Karpas-422 (cell line): ENCODE measurements around the gene SARDH. TPM values are rescaled to one million over a fixed set of nuclear protein-coding genes. Genes with fewer than 3 reads are reported as not detected.
"Not testable (repeated sequence)": the region's sequence is repeated elsewhere in the genome, so short reads cannot be mapped to it uniquely, and the experiment has no call there.

Experiments
- DNase-seq: peaks from one replicate; pipeline ENCODE4 v3.0.0-alpha.2; 2015
- H2AFZ ChIP-seq: fragments of 200-600 bp; sonication (generic); 2 replicates; pipeline ENCODE4 v1.6.1; 2014; ENCODE audit warnings: antibody characterized with exemption, low read length, mixed read lengths
- H3K27ac ChIP-seq: fragments of 200-600 bp; sonication (generic); 2 replicates; pipeline ENCODE4 v1.5.1; 2014; ENCODE audit warnings: mild to moderate bottlenecking, low read length, moderate library complexity
- H3K27me3 ChIP-seq: fragments of 200-600 bp; sonication (generic); 2 replicates; pipeline ENCODE4 v1.6.1; 2014; ENCODE audit warnings: low read length, mixed read lengths
- H3K36me3 ChIP-seq: fragments of 200-600 bp; sonication (generic); 2 replicates; pipeline ENCODE4 v1.6.1; 2014; ENCODE audit warnings: low read length, mixed read lengths; ENCODE audit not compliant: insufficient read depth
- H3K4me1 ChIP-seq: fragments of 200-600 bp; sonication (generic); 2 replicates; pipeline ENCODE4 v1.6.1; 2014; ENCODE audit warnings: mild to moderate bottlenecking, low read length, mixed read lengths
- H3K4me2 ChIP-seq: fragments of 200-600 bp; sonication (generic); 2 replicates; pipeline ENCODE4 v1.6.1; 2014; ENCODE audit warnings: low read length, low read depth, mild to moderate bottlenecking; ENCODE audit not compliant: poor library complexity, severe bottlenecking
- H3K4me3 ChIP-seq: fragments of 200-600 bp; sonication (generic); 2 replicates; pipeline ENCODE4 v1.5.1; 2014; ENCODE audit warnings: mild to moderate bottlenecking, antibody characterized with exemption, low read length, mixed read lengths
- H3K79me2 ChIP-seq: fragments of 200-600 bp; sonication (generic); 2 replicates; pipeline ENCODE4 v1.6.1; 2014; ENCODE audit warnings: mild to moderate bottlenecking, low read length, mixed read lengths
- H3K9ac ChIP-seq: fragments of 200-600 bp; sonication (generic); 2 replicates; pipeline ENCODE4 v1.6.0; 2014; ENCODE audit warnings: low read length
- H3K9me2 ChIP-seq: fragments of 200-600 bp; sonication (generic), shearing (Covaris generic); replicated peaks from 2 replicates; pipeline ENCODE4 v1.6.0; 2014; ENCODE audit warnings: mild to moderate bottlenecking, low read length, moderate library complexity; ENCODE audit not compliant: insufficient read depth
- H3K9me3 ChIP-seq: fragments of 300-700, 200-600 bp; sonication (generic); 2 replicates; pipeline ENCODE4 v1.6.1; 2014; ENCODE audit warnings: low read length, mixed read lengths
- H4K20me1 ChIP-seq: fragments of 200-600 bp; sonication (generic); 2 replicates; pipeline ENCODE4 v1.6.1; 2014; ENCODE audit warnings: mild to moderate bottlenecking, antibody characterized with exemption, low read length, low read depth; ENCODE audit not compliant: insufficient read depth
- total RNA-seq: library from RNA; depleted of rRNA; stranded (reverse); fragments of >200 nt; shearing (Covaris generic); gene quantifications from 2 replicates; pipeline ENCODE4 v1.2.3, GENCODE V29; 2014; ENCODE audit warnings: low replicate concordance

Gene SARDH
- total RNA-seq, 1 experiment from 2014 or later: not detected

DNA sequence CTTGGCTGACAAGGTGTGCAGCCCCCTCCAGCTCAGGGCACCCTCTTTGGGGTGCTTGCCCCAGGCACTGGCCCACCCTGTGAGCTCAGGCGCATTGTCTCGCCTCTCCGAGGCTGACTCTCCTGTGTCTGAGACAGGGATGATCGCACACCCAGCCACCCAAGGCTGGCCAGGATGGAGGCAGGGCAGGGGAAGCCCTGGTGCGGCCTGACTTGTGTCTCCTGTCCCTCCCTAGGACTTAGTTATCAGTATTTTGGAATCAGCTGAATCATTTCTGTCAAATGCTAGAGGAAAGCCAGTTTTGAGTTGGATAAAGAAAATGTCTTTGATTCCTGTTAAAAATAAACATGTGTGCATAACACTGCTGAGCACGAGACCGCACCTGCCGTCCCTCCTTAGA is 104.5 kb downstream of the SARDH start:
- no peaks in the 10 kb centered on the region for H3K4me1 ChIP-seq
- H3K79me2 ChIP-seq: no peaks in the 10 kb centered on the region
- H3K9me3 ChIP-seq: no peaks in the 10 kb centered on the region
- H3K27ac ChIP-seq: no peak overlapping the region
- H3K36me3 ChIP-seq: no peaks in the 10 kb centered on the region
- DNase-seq: no peak
- H4K20me1 ChIP-seq: no peaks in the 10 kb centered on the region
- no peak overlapping the region for H3K4me3 ChIP-seq
- H3K9ac ChIP-seq: no peak overlapping the region
- H3K4me2 ChIP-seq: no peak overlapping the region
- H3K27me3 ChIP-seq: no peaks in the 10 kb centered on the region
- no peak overlapping the region for H2AFZ ChIP-seq
- H3K9me2 ChIP-seq: no peaks in the 10 kb centered on the region

DNA sequence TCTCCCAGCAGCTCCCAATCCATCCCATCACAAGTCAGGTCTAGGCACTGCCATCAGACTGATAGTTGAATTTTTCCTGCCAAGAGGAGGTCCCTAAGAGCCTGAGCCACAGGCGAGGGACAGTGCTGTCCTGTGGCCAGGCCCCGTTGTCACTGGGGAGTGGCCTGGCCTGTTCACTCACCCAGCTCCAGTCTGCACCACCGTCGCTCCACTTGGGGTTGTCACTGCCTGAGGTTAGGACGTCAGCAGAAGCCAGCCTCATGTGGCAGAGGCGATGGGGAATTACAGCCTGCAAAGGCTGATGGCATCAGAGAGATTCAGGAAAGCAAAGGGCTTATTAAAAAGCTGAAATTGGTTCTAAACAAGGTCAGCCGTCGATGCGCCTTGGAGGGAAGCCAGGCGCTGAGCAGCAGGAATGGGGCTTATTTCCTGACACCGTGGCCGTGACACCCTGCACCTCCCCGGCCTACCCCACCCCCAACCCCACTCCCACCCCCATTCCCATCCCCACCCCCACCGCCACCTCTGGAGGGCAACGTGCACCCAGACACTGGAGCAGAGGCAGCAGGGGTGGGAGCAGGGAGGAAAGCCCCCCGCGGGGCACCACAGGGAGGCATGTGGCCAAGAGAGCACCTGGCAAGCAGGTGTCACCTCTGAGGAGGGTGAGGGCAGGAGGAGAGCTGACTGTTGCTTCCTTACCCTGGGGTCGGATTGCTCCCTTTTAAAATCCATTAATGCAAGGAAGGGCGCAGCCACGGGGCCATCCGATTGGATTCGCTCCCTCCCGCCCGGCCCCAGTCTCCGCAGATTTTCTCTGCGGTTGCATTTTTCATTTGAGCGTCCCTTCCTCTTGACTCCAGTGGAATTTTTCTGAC is 105.1 kb downstream of the SARDH start:
- no peaks in the 10 kb centered on the region for H3K9me2 ChIP-seq
- no peaks in the 10 kb centered on the region for H3K79me2 ChIP-seq
- H4K20me1 ChIP-seq: no peaks in the 10 kb centered on the region
- H3K9ac ChIP-seq: no peak overlapping the region
- H3K4me3 ChIP-seq: no peak overlapping the region
- no peak overlapping the region for H3K4me2 ChIP-seq
- no peaks in the 10 kb centered on the region for H3K27me3 ChIP-seq
- H3K36me3 ChIP-seq: no peaks in the 10 kb centered on the region
- H3K4me1 ChIP-seq: no peaks in the 10 kb centered on the region
- H2AFZ ChIP-seq: no peak overlapping the region
- H3K27ac ChIP-seq: no peak overlapping the region
- no peak for DNase-seq
- no peaks in the 10 kb centered on the region for H3K9me3 ChIP-seq

GRCh38 chr9:133631111-133631510 is 107.0 kb downstream of the SARDH start:
- H3K79me2 ChIP-seq: no peaks in the 10 kb centered on the region
- no peaks in the 10 kb centered on the region for H4K20me1 ChIP-seq
- no peaks in the 10 kb centered on the region for H3K9me3 ChIP-seq
- no peaks in the 10 kb centered on the region for H3K4me1 ChIP-seq
- no peak overlapping the region for H3K9ac ChIP-seq
- no peak overlapping the region for H2AFZ ChIP-seq
- H3K4me3 ChIP-seq: no peak overlapping the region
- no peak overlapping the region for H3K27ac ChIP-seq
- H3K4me2 ChIP-seq: no peak overlapping the region
- DNase-seq: no peak
- no peaks in the 10 kb centered on the region for H3K36me3 ChIP-seq
- H3K9me2 ChIP-seq: no peaks in the 10 kb centered on the region
- H3K27me3 ChIP-seq: no peaks in the 10 kb centered on the region

DNA sequence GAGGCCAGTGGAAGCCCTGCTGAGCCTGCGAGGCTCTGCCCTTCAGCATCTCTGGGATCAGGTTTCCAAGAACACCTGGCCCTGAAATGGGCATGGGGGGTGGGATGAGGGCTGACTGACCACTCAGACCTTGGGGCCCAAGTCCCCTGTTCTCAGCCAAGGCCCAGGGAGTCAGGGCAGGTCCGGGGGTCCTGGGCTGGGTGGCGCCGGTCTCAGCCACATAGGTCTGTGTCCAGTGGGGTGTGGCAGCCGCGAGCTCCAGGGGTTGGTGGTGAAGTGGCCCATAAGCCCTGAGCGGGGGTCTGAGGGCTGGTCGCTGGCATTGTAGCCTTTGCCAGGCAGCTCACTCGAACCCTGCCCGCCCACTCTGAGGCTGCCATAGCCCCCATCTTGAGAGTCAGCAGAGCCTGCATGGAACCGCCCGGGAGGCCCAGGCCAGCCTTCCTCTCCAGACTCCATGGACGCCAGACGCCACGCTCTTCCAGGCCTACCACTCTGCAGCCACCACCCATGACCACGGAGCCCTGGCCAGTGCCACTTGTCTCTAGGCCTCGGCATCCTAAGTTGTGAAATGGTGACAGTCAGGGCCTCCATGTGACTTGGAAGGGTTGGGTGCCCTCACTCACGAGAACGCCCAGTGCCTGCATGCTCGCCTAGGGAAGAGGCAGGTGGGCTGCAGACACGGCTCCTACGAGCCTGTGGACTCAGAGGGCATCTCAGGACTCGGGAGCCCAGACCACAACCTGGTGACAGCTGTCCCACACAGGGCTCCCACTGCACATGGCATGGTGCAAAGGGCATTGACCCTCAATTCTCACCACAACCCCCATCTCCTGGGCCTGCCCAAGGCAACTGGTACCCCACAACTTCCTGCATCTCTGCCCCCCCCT is 108.7 kb downstream of the SARDH start:
- no peaks in the 10 kb centered on the region for H3K79me2 ChIP-seq
- H3K4me2 ChIP-seq: no peak overlapping the region
- no peak overlapping the region for H3K9ac ChIP-seq
- H4K20me1 ChIP-seq: no peaks in the 10 kb centered on the region
- H3K4me1 ChIP-seq: no peaks in the 10 kb centered on the region
- no peak overlapping the region for H3K27ac ChIP-seq
- no peaks in the 10 kb centered on the region for H3K36me3 ChIP-seq
- H3K27me3 ChIP-seq: no peaks in the 10 kb centered on the region
- no peak overlapping the region for H2AFZ ChIP-seq
- no peak for DNase-seq
- H3K9me3 ChIP-seq: no peaks in the 10 kb centered on the region
- no peak overlapping the region for H3K4me3 ChIP-seq
- no peaks in the 10 kb centered on the region for H3K9me2 ChIP-seq

- Histone ChIP-seq H3K4me1 (no peaks in the 10 kb centered on the region), H3K9me2 (no peaks in the 10 kb centered on the region), H3K27ac (no peak overlapping the region), H3K4me3 (no peak overlapping the region), H2AFZ (no peak overlapping the region), H3K9me3 (no peaks in the 10 kb centered on the region), H3K27me3 (no peaks in the 10 kb centered on the region), H3K9ac (no peak overlapping the region), H3K4me2 (no peak overlapping the region), H4K20me1 (no peaks in the 10 kb centered on the region), H3K79me2 (no peaks in the 10 kb centered on the region), H3K36me3 (no peaks in the 10 kb centered on the region)
- DNase-seq: no peak
Observed at GRCh38 chr9:133628766-133629165, 109.4 kb downstream of the SARDH start.

DNA sequence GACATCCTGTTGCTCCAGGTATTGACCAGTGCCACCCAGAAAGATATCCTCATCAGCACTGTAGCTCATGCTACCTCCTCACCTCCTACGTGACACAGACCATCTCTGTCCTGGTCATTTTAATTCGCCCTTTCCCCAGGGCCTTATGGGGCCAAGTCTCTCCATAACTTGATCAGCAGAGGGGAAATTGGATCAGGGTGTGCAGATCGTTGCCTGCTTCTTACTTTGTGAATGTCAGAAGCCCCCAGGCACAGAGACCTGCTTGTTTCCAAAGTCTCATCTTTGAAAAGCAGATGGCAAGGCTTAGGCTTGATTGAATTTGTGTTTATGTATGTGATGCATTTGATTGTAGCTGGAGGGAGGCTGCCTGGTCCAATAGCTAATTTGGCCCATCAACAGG is 110.8 kb downstream of the SARDH start:
- DNase-seq: no peak
- no peak overlapping the region for H3K4me3 ChIP-seq

DNA sequence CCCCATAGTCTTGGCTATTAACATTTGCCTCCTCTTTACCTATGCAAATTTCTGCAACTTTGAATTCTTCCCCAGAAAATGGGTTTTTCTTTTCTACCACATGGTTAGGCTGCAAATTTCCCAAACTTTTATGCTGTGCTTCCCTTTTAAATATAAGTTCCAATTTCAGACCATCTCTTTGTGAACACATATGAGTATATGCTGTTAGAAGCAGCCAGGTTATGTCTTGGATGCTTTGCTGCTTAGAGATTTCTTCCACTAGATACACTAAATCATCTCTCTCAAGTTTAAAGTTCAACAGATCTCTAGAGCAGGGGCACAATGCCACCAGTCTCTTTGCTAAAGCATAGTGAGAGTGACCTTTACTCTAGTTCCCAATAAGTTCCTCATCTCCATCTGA is 112.1 kb downstream of the SARDH start:
- not testable (repeated sequence) for H3K9me2 ChIP-seq, H3K27ac ChIP-seq, H3K9me3 ChIP-seq, H2AFZ ChIP-seq, H3K4me2 ChIP-seq, H3K4me1 ChIP-seq, H3K79me2 ChIP-seq, H3K36me3 ChIP-seq, H3K27me3 ChIP-seq, H3K9ac ChIP-seq, H3K4me3 ChIP-seq, H4K20me1 ChIP-seq, DNase-seq

More for the DNA sequence above, 110.8 kb downstream of the SARDH start:
- H4K20me1 ChIP-seq: no peaks in the 10 kb centered on the region
- H3K9me2 ChIP-seq: no peaks in the 10 kb centered on the region
- no peaks in the 10 kb centered on the region for H3K4me1 ChIP-seq
- no peaks in the 10 kb centered on the region for H3K79me2 ChIP-seq
- H3K9me3 ChIP-seq: no peaks in the 10 kb centered on the region
- H3K9ac ChIP-seq: no peak overlapping the region
- H3K27ac ChIP-seq: no peak overlapping the region
- H2AFZ ChIP-seq: no peak overlapping the region
- no peaks in the 10 kb centered on the region for H3K36me3 ChIP-seq
- no peaks in the 10 kb centered on the region for H3K27me3 ChIP-seq
- no peak overlapping the region for H3K4me2 ChIP-seq

DNA sequence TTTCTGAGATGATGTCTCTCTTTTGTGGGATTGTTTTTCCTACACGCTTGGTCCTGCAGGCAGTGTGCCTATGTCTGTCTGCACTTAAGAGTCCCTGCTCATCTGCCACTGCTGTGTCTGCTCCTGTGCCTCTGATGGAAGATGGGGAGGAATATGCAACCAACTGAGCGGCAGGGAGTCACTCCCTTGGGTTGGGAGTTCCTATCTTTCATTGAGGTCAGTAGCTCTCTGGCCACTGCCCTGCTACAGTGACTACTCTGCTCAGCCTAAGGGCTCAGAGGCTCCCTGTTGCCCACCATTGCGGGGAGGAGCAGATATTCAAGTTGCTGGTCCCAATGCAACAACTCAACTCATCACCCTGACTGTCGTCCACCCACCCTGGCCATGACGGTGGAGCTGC is 115.6 kb downstream of the SARDH start:
- Histone ChIP-seq H3K4me2 (no peak overlapping the region), H4K20me1 (no peaks in the 10 kb centered on the region), H3K9ac (no peak overlapping the region), H3K27me3 (no peaks in the 10 kb centered on the region), H3K27ac (no peak overlapping the region), H3K9me2 (no peaks in the 10 kb centered on the region), H3K79me2 (no peaks in the 10 kb centered on the region), H3K4me3 (no peak overlapping the region), H3K9me3 (no peaks in the 10 kb centered on the region), H3K4me1 (0 out of 2 replicates have a peak, but pooled peaks cover 4% of the 10 kb centered on the region), H3K36me3 (no peaks in the 10 kb centered on the region), H2AFZ (no peak overlapping the region)
- no peak for DNase-seq
